GM19035 (cell line): Measurements from ENCODE around the gene TRIM37.
"Not testable (repeated sequence)": the region's sequence is repeated elsewhere in the genome, so short reads cannot be mapped to it uniquely, and the experiment has no call there.

ENCODE experiments used
- ATAC-seq: cut with Tn5 transposase; IDR thresholded peaks from one replicate; pipeline ENCODE4 v1.9.1; 2021; ENCODE audit not compliant: unreplicated experiment

Gene TRIM37

GRCh38 chr17:59106463-59107305, at the start of gene TRIM37:
TSS of gene TRIM37 (minus strand) at chr17:59106880. CDS start at chr17:59106461, 419 bp downstream.
- peak; percentile 95 for ATAC-seq

GRCh38 chr17:59155439-59156177, 48.9 kb upstream of the TRIM37 start, which contains the start of gene PRR11:
TSS of gene PRR11 (plus strand) at chr17:59155746. CDS start at chr17:59169753, 14,007 bp downstream.
- peak; percentile 85 for ATAC-seq

GRCh38 chr17:59154721-59155438, 48.2 kb upstream of the TRIM37 start, which contains the start of gene SKA2:
TSS of gene SKA2 (minus strand) at chr17:59155186. CDS start at chr17:59155163, 23 bp downstream.
- peak; percentile 76 for ATAC-seq

- ATAC-seq, result no peak
Observed at GRCh38 chr17:59154292-59154720, 47.6 kb upstream of the TRIM37 start.

GRCh38 chr17:59152925-59153324, 46.2 kb upstream of the TRIM37 start:
- no peak for ATAC-seq

- no peak for ATAC-seq
Observed at GRCh38 chr17:59151591-59151990, 44.9 kb upstream of the TRIM37 start.

GRCh38 chr17:59151006-59151405, 44.3 kb upstream of the TRIM37 start:
- ATAC-seq, result no peak

GRCh38 chr17:59149841-59150511, 43.3 kb upstream of the TRIM37 start:
- ATAC-seq, result no peak

- no peak for ATAC-seq
Observed at GRCh38 chr17:59149051-59149450, 42.4 kb upstream of the TRIM37 start.

GRCh38 chr17:59145571-59146096, 39.0 kb upstream of the TRIM37 start:
- no peak for ATAC-seq

- ATAC-seq, result no peak
Observed at GRCh38 chr17:59141860-59142259, 35.2 kb upstream of the TRIM37 start.

GRCh38 chr17:59139939-59140338, 33.3 kb upstream of the TRIM37 start:
- no peak for ATAC-seq

GRCh38 chr17:59138339-59138738, 31.7 kb upstream of the TRIM37 start:
- ATAC-seq, result not testable (repeated sequence)

GRCh38 chr17:59131131-59131530, 24.5 kb upstream of the TRIM37 start:
- no peak for ATAC-seq

GRCh38 chr17:59129814-59130213, 23.1 kb upstream of the TRIM37 start:
- ATAC-seq, result no peak

- ATAC-seq, result no peak
Observed at GRCh38 chr17:59126809-59127417, 20.2 kb upstream of the TRIM37 start.

GRCh38 chr17:59124665-59125064, 18.0 kb upstream of the TRIM37 start:
- ATAC-seq, result no peak

- ATAC-seq, result no peak
Observed at GRCh38 chr17:59121901-59122480, 15.3 kb upstream of the TRIM37 start.

GRCh38 chr17:59115474-59115873, 8.8 kb upstream of the TRIM37 start:
- ATAC-seq, result no peak

GRCh38 chr17:59111539-59111938, 4.9 kb upstream of the TRIM37 start:
- no peak for ATAC-seq
